SH-SY5Y (cell line): ENCODE results near the gene IRF3.

Experiments used
- GATA2 ChIP-seq: IDR thresholded peaks from 2 replicates; pipeline ENCODE4 v1.6.1; 2011; ENCODE audit warnings: mild to moderate bottlenecking, low read depth, low read length
- GATA3 ChIP-seq: IDR thresholded peaks from 2 replicates; pipeline ENCODE4 v1.6.1; 2011; ENCODE audit warnings: low read depth, mild to moderate bottlenecking, low read length, moderate library complexity

DNA sequence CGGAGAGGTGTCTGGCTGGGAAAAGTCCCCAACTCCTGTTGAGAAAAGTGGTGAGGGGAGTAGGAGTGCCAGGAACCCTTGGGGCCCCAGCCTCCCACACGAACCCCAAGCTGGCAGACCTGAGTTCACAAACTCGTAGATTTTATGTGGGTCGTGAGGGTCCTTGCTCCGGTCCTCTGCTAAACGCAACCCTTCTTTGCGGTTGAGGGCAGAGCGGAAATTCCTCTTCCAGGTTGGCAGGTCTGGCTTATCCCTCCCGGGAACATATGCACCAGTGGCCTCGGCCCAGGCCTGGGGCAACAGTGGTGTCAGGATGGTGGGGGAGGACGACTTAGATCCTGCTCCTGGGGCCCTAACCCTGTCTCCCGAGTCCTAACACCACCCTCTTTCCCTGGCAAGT lies 2.4 kb downstream of the IRF3 start:
- TF ChIP-seq GATA2, result no peak
- TF ChIP-seq GATA3, result no peak
